AG09309 (cell line): Measurements from ENCODE around the gene KRTAP20-1.

Experiments
- DNase-seq: peaks from one replicate; pipeline ENCODE4 v3.0.0-alpha.2; 2010; ENCODE audit warnings: low read depth
- H3K4me3 ChIP-seq: 2 replicates; pipeline ENCODE4 v1.5.1; 2011; ENCODE audit warnings: mild to moderate bottlenecking, low read depth, low read length, moderate library complexity; ENCODE audit not compliant: control insufficient read depth
- CTCF ChIP-seq: IDR thresholded peaks from 2 replicates; pipeline ENCODE4 v1.5.1; 2011; ENCODE audit warnings: mild to moderate bottlenecking, low read depth, low read length, inconsistent platforms; ENCODE audit not compliant: insufficient read depth, control insufficient read depth; ENCODE audit errors: missing control alignments

The KRTAP20-1 gene

GRCh38 chr21:30616125-30616524 lies at the start of gene KRTAP20-1:
KRTAP20-1 (plus strand) TSS chr21:30616425; CDS start chr21:30616455, 30 bp downstream.
- no peak within 1 kb of the TSS for H3K4me3 ChIP-seq
- no peak for DNase-seq
- TF ChIP-seq CTCF, result no peak

GRCh38 chr21:30567617-30568016 lies 48.6 kb upstream of the KRTAP20-1 start:
- no peak for DNase-seq
- TF ChIP-seq CTCF, result no peak
- H3K4me3 ChIP-seq, result no peak overlapping the region

- no peak for TF ChIP-seq CTCF
- H3K4me3 ChIP-seq, result no peak overlapping the region
- no peak for DNase-seq
Measured at GRCh38 chr21:30577766-30578165, 38.5 kb upstream of the KRTAP20-1 start.

GRCh38 chr21:30579346-30579745 lies 36.9 kb upstream of the KRTAP20-1 start:
- TF ChIP-seq CTCF, result no peak
- DNase-seq, result no peak
- no peak overlapping the region for H3K4me3 ChIP-seq

GRCh38 chr21:30580132-30580531 lies 36.1 kb upstream of the KRTAP20-1 start:
- TF ChIP-seq CTCF, result no peak
- no peak for DNase-seq
- H3K4me3 ChIP-seq, result no peak overlapping the region

- TF ChIP-seq CTCF, result no peak
- no peak overlapping the region for H3K4me3 ChIP-seq
- DNase-seq, result no peak
Measured at GRCh38 chr21:30582870-30583269, 33.4 kb upstream of the KRTAP20-1 start.

GRCh38 chr21:30590297-30590696 lies 25.9 kb upstream of the KRTAP20-1 start, which contains the start of gene KRTAP22-2:
KRTAP22-2 (minus strand) TSS chr21:30590397.
- H3K4me3 ChIP-seq, result no peak within 1 kb of the TSS
- DNase-seq, result no peak
- TF ChIP-seq CTCF, result no peak
